Ovary (tissue), 9 donors: Measurements from ENCODE around the gene DEDD. TPM values are rescaled to one million over a fixed set of nuclear protein-coding genes. Genes with fewer than 3 reads are reported as not detected.

Source experiments
- DNase-seq, 5 donors: peaks; one replicate each; pipeline ENCODE4 v3.0.0-alpha.2; 2019 to 2020
- H3K27ac ChIP-seq, 2 donors: fragments of 200-600 bp; one replicate each; pipeline versions ENCODE4 v1.5.1 to v1.8.0; 2019 to 2022
- H3K27me3 ChIP-seq: fragments of 200-600 bp; one replicate; pipeline ENCODE4 v1.8.0; 2022
- H3K36me3 ChIP-seq: fragments of 200-600 bp; sonication (generic); one replicate; pipeline ENCODE4 v1.5.1; 2019
- H3K4me1 ChIP-seq: one replicate; pipeline ENCODE4 v1.8.1; 2013; ENCODE audit warnings: mild to moderate bottlenecking, moderate library complexity; ENCODE audit not compliant: insufficient read depth
- H3K4me3 ChIP-seq: fragments of 200-600 bp; sonication (generic); one replicate; pipeline ENCODE4 v1.5.1; 2017
- H3K9me3 ChIP-seq, 2 donors: fragments of 200-600 bp in 1 of 2; sonication (generic) in 1 of 2; one replicate each; pipeline versions ENCODE4 v1.5.1 to v1.8.1; 2013 to 2019; ENCODE audit warnings: mild to moderate bottlenecking in 1 of 2, moderate library complexity in 1 of 2
- EP300 ChIP-seq: sonication (generic); formaldehyde crosslinking; IDR thresholded peaks from one replicate; pipeline ENCODE4 v1.6.1; 2017; ENCODE audit warnings: antibody characterized with exemption
- POLR2A ChIP-seq: fragments of 450-650 bp; IDR thresholded peaks from one replicate; pipeline ENCODE4 v1.6.1; 2017; ENCODE audit warnings: antibody characterized with exemption, mild to moderate bottlenecking, moderate library complexity
- WGBS, 3 donors: extraction: QIAGEN DNeasy Blood & Tissue Kit in 1 of 3; methylation state at CpG; one replicate each; pipeline versions ENCODE4 v1.1.5 to v1.1.7; 2013 to 2017; 5-methylcytosine and 5-hydroxymethylcytosine counted together
- intact Hi-C, 4 donors: fragments of 100-400 bp; cut with DNase I; formaldehyde crosslinking; loops; one replicate each; pipeline versions ENCODE4 v1.11.0 to v1.15.1; 2022 to 2023
- polyA plus RNA-seq, 2 donors: library from polyadenylated mRNA; stranded (reverse); fragments of 200-250 nt in 1 of 2; fragments of 350-450 nt in 1 of 2; fragmentation: Illumina TruSeq in 1 of 2; extraction: RNeasy Lipid Tissue Mini Kit (QIAGEN cat#74804) in 1 of 2; gene quantifications; one replicate each; pipeline ENCODE4 v1.2.3, GENCODE V29; 2013 to 2014
- total RNA-seq, 7 donors: library from RNA; depleted of rRNA in 2 of 7; stranded (reverse); fragments of >200 nt in 2 of 7; fragmentation: NEBNext Ultra II Directional in 3 of 7; extraction: Animal tissue kit (Norgen Biotek cat#: 25700) in 3 of 7; gene quantifications; one replicate each; pipeline versions ENCODE4 v1.1.0 to v1.2.4, GENCODE V29; 2016 to 2023
- TF ChIP-seq, protein P1 (sequence below), 3 donors: fragments of 450-650 bp in 2 of 3; fragments of 200-600 bp in 1 of 3; IDR thresholded peaks; one replicate each; pipeline versions ENCODE4 v1.5.1 to v1.8.0; 2016 to 2022; ENCODE audit warnings: antibody characterized with exemption in 3 of 3, mild to moderate bottlenecking in 1 of 3
- donor health status: DM: no; HTN: no; CAD: no; lungs with moderate emphysema.
- donor health status: DM: no; HTN: no; CAD: no.
- donor health status: Bipolar disorder and iron deficiency.
- donor health status: DM: yes; HTN: yes; CAD: no.
- donor health status: DM: no; HTN: no; CAD: no.
- donor health status: DM: yes; HTN: yes; CAD: no.

The DEDD gene
- total and polyA plus RNA-seq, 9 donors, result 19.0 to 53.9 (median 38.1) TPM

DNA sequence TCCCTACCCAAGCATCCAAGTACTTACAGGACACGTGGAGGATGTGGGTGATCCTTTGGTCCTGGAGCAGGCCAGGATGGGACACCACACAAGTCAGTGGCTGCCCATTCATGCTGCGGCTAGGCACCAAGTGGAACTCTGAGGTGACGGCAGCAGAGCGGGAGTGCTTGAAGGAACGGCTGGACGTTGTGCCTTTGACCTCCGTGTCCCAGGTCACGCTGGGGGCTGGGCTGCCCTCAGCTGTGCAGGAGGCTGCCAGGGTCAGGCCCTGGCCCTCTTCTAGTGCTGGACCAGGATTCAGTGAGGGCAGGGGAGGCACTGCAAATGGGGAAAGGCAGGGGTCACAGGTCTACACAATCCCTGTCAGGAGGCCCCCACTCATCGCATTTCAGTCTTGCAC lies 55.0 kb downstream of the DEDD start:
- no peaks in the 10 kb centered on the region for H3K36me3 ChIP-seq
- no peak for DNase-seq
- TF ChIP-seq, protein P1, sequence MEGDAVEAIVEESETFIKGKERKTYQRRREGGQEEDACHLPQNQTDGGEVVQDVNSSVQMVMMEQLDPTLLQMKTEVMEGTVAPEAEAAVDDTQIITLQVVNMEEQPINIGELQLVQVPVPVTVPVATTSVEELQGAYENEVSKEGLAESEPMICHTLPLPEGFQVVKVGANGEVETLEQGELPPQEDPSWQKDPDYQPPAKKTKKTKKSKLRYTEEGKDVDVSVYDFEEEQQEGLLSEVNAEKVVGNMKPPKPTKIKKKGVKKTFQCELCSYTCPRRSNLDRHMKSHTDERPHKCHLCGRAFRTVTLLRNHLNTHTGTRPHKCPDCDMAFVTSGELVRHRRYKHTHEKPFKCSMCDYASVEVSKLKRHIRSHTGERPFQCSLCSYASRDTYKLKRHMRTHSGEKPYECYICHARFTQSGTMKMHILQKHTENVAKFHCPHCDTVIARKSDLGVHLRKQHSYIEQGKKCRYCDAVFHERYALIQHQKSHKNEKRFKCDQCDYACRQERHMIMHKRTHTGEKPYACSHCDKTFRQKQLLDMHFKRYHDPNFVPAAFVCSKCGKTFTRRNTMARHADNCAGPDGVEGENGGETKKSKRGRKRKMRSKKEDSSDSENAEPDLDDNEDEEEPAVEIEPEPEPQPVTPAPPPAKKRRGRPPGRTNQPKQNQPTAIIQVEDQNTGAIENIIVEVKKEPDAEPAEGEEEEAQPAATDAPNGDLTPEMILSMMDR (IDR thresholded peaks at IDR 0.05), result no peak
- TF ChIP-seq POLR2A (no peak), EP300 (no peak)
- intact Hi-C loops, result no loop called here
- no peaks in the 10 kb centered on the region for H3K9me3 ChIP-seq
- no peak overlapping the region for H3K27ac ChIP-seq
- WGBS, 3 donors, result 61 to 68% (median 64%) methylated on average over 9 of the region's 9 CpGs
- no peaks in the 10 kb centered on the region for H3K4me1 ChIP-seq
- no peaks in the 10 kb centered on the region for H3K27me3 ChIP-seq
- no peak overlapping the region for H3K4me3 ChIP-seq

DNA sequence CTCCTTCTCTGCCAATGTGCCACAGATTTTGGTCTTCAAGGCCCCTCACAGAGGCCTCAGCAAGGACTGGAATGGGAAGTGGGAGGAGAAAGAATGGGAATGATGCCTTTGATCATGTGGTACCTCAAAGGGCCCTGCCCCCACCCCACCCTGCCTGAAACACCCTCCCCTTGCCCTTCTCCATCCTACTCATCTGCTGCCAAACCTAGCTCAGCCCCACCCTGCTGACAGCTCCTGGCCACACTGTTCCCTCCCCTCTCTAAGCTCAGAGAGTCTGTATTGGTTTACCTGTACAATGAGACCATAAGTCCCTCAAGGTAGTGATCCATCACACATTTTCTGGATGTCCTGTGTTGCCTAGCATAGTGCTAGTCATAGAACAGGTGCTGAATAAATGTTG lies 56.1 kb downstream of the DEDD start:
- H3K4me3 ChIP-seq, result no peak overlapping the region
- intact Hi-C loops, result no loop called here
- H3K4me1 ChIP-seq, result no peaks in the 10 kb centered on the region
- no peaks in the 10 kb centered on the region for H3K27me3 ChIP-seq
- H3K9me3 ChIP-seq, result no peaks in the 10 kb centered on the region
- no peak for TF ChIP-seq POLR2A
- TF ChIP-seq EP300, result no peak
- TF ChIP-seq, protein P1 (IDR thresholded peaks at IDR 0.05), result no peak
- no peak overlapping the region for H3K27ac ChIP-seq
- DNase-seq, result no peak
- H3K36me3 ChIP-seq, result no peaks in the 10 kb centered on the region

DNA sequence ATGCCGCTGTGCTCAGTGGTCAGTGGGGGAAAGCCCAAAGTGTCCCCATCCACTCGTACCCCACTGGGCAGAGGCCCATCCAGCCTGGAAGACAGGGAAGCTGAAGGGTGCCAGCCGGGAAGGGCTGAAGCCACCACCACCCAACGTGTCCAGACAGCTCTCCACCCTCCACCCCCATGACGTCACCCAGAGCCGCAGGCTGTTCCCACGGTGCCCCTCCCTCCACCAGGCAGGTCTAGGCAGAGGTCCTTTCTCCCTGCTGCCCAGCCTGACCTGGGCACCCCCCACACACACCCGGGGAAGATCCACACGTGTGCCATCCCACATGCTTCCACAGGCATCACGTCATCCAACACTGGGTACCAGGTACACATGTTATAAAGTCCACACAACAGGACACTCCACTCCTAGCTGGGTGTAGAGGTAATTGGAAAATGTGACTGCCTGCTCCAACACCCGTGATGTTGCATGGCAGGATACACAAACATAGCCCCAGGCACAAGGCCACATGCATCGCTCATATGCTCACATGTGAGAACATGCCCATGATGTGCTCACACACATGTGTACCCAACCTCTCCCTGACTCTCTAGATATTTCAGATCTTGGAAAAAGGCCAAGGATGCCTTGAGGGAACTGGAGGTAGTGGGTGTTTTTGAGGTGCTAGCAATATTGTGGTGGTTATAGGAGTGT lies 57.6 kb downstream of the DEDD start:
- no peak for DNase-seq
- Histone ChIP-seq H3K27ac (no peak overlapping the region), H3K36me3 (no peaks in the 10 kb centered on the region), H3K9me3 (no peaks in the 10 kb centered on the region), H3K4me3 (no peak overlapping the region), H3K27me3 (no peaks in the 10 kb centered on the region), H3K4me1 (no peaks in the 10 kb centered on the region)
- TF ChIP-seq POLR2A (no peak), EP300 (no peak)
- TF ChIP-seq, protein P1 (IDR thresholded peaks at IDR 0.05), result no peak
- intact Hi-C loops, result no loop called here
- 73 to 76% (median 75%) methylated on average over 12 of the region's 12 CpGs for WGBS, 3 donors

DNA sequence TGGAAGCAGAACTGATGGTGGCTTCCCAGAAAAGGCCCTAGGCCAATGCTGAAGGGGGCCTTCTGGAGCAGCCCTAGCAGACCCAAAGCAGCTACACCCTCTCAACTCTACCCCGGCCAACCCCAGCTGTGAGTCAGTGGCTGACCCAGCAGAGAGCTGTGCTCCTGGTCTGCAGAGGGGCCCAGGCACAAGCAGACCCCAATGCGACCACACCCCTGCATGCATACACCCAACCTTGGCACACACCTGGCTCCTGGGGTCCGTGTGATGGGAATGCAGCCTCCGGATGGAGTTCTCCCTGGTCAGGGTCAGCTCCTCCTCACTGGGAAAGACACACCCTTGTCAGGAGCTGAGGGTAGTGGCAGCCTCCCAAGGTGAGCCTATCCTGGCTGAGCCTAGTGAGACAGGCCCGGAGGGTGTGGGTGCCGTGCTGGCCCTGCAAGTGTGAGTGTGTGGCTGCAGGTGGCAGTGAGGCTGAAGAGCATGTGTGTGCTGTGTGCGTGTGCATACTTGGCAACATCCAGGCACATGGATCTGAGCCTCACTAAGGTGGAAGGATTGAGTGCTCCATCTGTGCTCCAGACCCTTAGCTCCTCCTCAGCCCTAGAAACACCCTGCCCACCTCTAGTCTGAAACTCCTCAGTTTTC lies 58.9 kb downstream of the DEDD start:
- intact Hi-C loops, result no loop called here
- H3K9me3 ChIP-seq, result no peaks in the 10 kb centered on the region
- TF ChIP-seq EP300, result no peak
- TF ChIP-seq, protein P1 (IDR thresholded peaks at IDR 0.05), result no peak
- no peak for TF ChIP-seq POLR2A
- no peaks in the 10 kb centered on the region for H3K27me3 ChIP-seq
- WGBS, 3 donors, result 65 to 83% (median 69%) methylated on average over 5 to 7 of the region's 7 CpGs
- no peak overlapping the region for H3K27ac ChIP-seq
- H3K4me1 ChIP-seq, result no peaks in the 10 kb centered on the region
- no peak for DNase-seq
- no peak overlapping the region for H3K4me3 ChIP-seq
- H3K36me3 ChIP-seq, result no peaks in the 10 kb centered on the region
